Kidney capillary endothelial cell (primary cell): ENCODE data around the gene RTL10.

Source experiments
- DNase-seq: peaks from one replicate; pipeline ENCODE4 v3.0.0-alpha.2; 2018; ENCODE audit warnings: low spot score

Gene RTL10

GRCh38 chr22:19863571-19863970 is 8.9 kb upstream of the RTL10 start:
- no peak for DNase-seq

GRCh38 chr22:19862619-19863246 is 8.1 kb upstream of the RTL10 start:
- DNase-seq = no peak

- no peak for DNase-seq
Observed at GRCh38 chr22:19859861-19860510, 5.3 kb upstream of the RTL10 start.

GRCh38 chr22:19857382-19857781 is 2.7 kb upstream of the RTL10 start:
- DNase-seq = no peak

GRCh38 chr22:19855504-19856409 is 1.1 kb upstream of the RTL10 start:
- peak; percentile 89 for DNase-seq

- no peak for DNase-seq
Observed at GRCh38 chr22:19853879-19854777, 546 bp downstream of the RTL10 start.

GRCh38 chr22:19853058-19853878 is 1.4 kb downstream of the RTL10 start:
- no peak for DNase-seq

- DNase-seq = no peak
Observed at GRCh38 chr22:19852177-19852781, 2.4 kb downstream of the RTL10 start.

- DNase-seq = no peak
Observed at GRCh38 chr22:19851291-19852176, 3.1 kb downstream of the RTL10 start.

GRCh38 chr22:19850763-19851109 is 3.9 kb downstream of the RTL10 start:
- no peak for DNase-seq

- DNase-seq = no peak
Observed at GRCh38 chr22:19849835-19850762, 4.6 kb downstream of the RTL10 start.

- DNase-seq = no peak
Observed at GRCh38 chr22:19848298-19849224, 6.1 kb downstream of the RTL10 start.

- no peak for DNase-seq
Observed at GRCh38 chr22:19847345-19847632, 7.4 kb downstream of the RTL10 start.

- DNase-seq = no peak
Observed at GRCh38 chr22:19846620-19847344, 7.9 kb downstream of the RTL10 start.

GRCh38 chr22:19845054-19845722 is 9.5 kb downstream of the RTL10 start:
- no peak for DNase-seq

- DNase-seq = peak; percentile 96
Observed at GRCh38 chr22:19844377-19845053, 10.2 kb downstream of the RTL10 start.
